Stimulated activated CD8-positive, alpha-beta memory T cell treated with anti-CD3 and anti-CD28 coated beads, Interleukin-12 subunit alpha, Interleukin-12 subunit beta, amount 100 ng/mL, for 4 hours (primary cell): ENCODE results near the gene SEC16B.

Experiments
- DNase-seq: peaks from one replicate; pipeline ENCODE4 v3.0.0-alpha.2; 2020; ENCODE audit warnings: low read depth

The SEC16B gene

DNA sequence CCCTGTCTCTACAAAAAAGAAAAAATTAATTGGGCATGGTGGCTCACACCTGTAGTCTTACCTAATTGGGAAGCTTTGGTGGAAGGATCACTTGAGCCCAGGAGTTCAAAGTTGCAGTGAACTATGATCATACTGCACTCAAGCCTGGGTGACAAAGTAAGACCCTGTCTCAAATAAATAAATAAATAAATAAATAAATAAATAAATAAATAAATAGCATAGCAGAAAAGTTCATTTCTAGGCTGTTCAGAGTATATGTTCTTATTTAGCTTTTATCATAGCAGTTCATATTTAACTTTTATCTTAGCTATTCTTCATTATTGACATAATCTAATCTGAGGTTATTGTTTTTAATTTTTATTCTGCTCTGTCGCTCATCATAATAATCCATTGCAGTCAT lies 8.7 kb upstream of the SEC16B start:
- DNase-seq: no peak

DNA sequence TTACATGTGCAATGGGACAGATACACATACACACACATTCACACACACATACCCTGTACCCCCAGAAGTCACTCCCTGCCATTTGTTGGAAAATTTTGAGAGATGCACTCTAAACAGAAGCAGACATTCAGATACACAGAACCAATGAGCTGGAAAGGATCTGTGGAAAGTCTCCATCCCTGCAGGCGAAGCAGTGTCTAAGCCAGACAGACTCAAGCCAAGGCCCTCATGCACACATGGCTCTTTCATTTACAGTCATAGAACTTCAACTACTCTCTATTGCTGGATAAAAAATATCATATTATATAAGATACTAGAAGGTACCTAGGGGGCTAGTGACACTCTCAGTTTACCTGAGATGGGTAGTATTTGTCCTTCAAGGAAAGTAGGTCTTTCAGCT lies 7.3 kb upstream of the SEC16B start:
- DNase-seq: no peak

DNA sequence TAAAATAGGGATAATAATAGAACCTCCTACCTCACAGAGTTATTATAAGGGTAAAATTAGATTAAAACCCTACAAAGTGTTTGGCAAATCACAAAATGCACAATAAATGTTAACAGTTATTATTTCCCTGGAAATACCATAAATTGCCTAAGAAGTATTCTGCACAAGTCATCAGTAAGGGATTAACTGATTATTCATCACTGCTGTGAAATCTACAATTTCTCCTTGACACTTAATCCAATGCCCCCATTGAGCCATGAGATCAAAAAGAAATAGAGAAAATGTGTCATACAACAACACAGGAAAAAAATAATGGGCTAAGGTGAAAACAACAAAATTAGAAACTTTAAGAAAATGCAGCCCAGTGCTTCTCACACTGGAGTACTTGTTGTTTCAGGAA lies 6.7 kb upstream of the SEC16B start:
- DNase-seq: no peak

DNA sequence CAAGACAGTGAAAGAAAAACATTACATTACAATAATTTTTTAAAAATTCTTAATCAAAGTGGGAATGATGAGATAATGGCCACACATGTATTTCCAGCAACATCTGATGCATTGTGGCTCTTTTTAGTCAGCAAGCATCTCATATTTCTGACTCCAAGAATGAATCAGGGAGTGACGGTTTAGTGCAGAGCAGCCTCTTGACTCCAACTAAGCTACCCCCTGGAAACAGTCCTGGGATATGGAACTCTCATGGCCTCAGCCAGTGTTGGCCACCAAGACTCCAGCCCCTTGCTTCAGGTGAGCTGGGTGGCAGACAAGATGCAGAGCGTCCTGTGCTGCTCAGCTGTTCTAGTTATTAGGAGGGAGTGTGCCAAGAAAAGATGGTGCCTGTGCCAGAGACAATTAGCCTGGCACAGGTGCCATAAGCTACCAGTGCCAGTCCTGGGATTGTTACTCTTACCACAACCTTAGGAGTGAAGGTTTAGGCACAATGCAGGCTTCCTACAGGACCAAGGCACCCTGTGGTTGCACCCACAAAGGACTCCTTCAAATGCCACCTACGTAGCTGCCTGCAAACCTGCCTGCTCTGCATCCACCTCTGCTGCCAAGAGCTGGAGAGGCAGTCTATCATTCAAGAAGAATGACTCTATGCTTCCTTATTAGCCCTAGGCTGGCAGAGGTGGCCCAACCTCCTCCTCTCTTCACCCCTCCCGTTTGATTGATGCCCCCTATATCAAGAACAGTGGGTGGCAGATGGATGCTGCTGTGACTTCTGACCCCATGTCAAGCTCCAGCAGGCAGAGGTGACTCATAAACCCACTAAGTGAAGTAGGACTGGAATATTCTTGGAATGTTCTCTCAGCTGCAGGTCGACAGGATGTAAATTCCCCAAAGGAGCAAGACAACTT lies 6.0 kb upstream of the SEC16B start:
- no peak for DNase-seq

DNA sequence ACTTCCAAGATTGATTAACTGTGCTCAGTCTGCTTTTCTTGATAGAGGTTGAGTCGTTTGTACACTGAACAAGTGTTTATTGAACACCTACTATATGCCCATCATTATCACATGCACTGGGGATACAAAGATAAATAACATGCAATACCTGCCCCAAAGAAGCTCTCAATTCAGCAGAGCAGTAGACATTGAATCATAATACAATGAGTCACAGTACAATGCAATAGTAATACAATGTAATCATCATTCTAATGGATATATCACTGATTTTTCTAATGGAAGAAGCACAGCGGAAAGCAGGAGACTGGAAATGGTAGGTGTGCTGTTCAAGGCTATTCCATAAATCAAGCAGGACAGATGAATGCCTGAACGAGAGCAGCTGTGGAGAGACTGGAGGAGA lies 3.7 kb upstream of the SEC16B start:
- DNase-seq: no peak

DNA sequence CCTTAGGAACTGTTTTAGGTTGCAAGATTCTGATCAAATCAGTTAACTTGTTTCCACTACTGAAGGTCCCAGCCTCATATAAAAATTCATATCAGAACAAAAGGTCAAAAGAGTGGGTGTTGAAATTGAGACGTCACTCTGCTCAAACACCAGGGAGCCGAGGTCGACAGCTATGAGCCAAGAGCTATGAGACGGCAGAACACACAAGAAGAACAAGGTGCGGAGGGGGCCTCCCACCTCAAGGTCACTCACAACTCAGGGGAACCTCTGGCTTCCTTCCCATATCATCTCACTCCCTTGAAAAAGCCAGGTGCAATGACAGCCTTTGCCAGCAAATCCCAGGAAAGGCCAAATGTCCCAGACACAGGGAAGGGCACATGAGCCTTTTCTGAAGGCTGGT lies 749 bp downstream of the SEC16B start:
- no peak for DNase-seq

DNA sequence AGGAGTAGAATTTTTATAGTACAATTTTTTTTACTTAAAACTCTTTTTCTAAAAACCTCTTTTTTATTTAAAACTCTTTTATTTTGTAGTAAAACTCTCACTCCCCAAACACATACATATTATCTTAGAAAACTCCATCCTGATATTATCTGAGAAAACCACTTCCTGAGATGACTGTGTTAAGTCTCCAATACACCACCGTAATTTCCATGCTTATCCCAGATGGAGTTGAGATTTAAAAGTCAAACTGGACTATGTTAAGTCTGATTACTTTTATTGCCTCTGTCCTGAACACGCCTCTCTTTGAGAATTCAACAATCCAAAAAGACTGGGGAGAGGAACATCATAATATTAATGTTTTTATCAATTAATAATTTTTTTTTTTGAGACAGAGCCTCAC lies 3.7 kb downstream of the SEC16B start:
- DNase-seq: no peak

DNA sequence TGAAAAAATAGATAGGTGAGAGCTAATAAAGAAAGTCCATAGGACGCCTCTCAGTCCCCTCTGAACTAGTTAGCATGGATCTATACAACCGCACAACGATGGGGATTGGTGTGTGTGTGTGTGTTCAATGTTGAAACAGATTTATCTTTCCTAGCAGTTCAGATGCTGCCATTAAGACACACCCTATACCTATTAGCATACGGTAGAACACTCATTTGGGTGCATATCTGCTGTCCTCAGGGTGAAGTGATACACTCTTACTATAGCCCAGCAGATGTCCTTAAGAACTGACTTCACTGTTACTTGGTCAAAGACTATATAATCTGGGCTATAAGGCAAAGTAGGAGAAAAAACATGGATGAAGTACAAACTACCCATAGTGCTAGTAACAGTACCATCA lies 4.6 kb downstream of the SEC16B start:
- DNase-seq: no peak

DNA sequence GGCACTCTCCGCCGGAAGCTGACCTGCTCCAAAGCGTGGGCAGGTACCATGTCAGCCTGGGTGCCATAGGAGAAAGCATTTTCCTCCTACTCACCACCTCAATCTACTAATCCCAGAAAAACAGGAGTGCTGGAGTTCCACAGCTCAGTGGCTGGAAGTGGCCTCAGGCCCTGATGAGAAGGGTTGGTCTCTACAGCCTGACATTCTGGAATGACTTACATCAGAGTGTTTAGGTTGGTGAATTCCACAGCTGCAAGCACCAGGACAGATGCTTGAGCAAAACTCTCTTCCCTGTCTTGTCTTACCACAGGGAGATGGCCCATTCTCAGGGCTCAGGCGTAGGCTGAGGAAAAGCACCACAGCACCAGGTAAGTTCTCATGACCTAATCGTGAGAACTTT lies 5.5 kb downstream of the SEC16B start:
- DNase-seq: no peak

DNA sequence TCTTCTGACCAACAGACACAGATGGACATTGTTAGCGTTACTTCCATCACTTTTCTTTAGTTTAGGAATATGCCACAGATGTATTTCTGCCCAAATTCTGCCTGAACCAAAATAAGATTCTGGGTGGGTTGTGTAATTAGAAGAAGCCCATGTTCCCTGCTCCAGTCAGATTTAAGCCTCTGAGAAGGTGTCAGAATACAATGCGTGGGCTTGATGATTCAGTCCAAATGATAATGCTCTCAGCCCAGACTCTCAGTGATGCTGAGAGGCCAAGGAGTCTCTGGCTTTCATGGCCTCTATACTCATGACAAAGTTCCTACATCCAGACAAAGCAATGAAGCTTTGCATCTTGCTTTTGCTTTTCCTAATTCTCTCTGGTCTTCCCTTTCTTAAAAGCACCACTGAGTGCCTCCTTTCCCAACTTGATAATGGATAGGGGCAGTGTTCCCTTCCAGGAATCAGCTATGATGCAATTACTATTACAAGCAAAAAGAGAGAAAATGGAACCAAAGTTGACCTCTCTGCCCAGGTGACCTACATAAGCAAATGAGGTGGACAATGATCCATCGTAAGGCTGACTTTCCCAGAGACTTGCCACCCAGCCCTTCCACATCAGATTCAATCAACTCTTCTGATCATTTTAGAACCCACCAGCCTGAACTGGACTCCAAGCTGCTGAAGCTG lies 8.8 kb downstream of the SEC16B start:
- DNase-seq: no peak

DNA sequence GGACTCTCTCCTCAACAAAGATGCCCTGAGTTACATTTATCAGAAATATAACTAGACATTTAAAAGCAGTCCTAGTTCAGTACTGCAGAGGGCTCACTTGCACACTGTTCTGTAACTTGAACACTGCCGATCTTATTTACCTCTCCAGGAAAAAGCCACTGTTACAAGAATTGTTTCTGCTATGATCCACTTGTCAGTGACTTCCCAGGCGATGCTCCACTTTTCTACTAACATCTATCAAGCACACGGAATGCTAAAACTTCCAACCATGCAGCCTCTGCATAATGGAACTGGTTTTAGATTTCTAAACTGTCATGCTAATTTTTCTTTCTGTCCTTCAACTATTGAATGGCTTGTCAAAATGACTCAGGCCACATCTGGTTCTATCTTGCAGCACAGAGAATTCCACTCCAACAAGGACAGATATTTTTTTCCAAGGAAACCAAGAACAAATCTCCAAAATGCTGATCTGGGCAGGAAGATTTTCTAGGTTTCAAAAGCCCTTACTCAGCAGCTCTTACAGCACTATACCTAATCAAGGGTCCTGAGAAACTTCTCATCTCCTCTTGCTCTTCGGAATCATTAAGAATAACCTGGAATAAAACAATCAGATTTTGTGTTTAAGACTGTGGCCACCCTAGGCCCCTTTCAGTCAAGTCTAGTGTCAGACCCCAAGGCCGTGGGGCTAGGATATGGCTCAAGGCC lies 9.9 kb downstream of the SEC16B start:
- DNase-seq: no peak

DNA sequence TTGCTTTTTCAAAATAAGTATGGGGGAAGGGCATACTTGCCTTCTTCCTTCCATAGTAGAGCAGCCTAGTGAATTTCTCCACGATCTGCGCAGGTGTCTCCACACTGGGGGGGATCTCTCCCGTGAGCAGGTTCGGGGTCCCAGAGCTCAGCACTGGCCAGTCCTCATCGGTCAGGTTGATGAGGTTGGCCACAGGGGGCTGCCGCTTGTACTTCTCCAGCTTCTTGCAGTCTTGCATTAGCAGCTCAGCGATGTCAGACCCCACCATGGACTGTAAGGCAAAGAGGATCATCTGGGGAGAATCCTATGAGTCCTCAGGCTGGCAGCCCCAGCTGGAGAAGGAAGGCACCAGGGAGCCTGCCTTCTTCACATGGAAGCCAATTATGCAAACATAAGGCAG lies 11.8 kb downstream of the SEC16B start:
- no peak for DNase-seq

DNA sequence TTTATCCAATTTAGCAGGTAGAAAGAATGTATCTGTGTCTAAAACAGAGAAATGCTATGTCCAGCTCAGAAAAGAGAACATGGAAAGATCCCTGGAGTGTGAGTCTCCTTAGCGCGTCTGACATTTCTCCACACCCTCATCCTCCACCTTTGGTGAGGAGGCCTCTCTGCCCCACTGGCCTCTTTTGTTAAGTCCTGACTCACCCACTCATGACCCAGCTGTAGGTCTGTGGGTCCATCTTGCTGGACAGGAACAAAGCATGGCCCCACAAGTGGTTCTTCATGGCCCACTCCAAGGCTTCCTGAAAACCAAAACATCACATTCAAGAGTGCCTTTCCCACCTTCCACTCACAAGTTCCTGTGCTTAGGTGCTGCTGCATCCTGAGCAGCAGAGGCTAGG lies 15.8 kb downstream of the SEC16B start:
- no peak for DNase-seq

DNA sequence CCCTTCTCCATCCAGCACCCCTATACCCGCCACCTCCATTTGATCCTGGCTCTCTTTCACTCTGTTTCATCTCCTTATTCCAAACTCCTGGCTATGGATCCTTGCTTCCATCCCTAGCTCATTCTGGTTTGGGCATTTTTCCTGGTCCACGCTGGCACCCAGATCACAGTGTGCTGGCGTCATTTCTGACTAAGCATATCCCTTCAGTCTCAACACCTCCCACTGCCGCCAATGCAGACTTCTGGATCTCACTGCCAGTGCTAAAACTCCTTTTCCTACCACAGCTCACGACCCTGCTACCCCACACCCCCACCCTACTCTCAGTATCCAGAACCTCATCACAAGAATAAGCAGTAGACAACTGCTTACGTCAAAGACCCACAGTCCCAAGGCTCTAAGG lies 16.3 kb downstream of the SEC16B start:
- DNase-seq: no peak

DNA sequence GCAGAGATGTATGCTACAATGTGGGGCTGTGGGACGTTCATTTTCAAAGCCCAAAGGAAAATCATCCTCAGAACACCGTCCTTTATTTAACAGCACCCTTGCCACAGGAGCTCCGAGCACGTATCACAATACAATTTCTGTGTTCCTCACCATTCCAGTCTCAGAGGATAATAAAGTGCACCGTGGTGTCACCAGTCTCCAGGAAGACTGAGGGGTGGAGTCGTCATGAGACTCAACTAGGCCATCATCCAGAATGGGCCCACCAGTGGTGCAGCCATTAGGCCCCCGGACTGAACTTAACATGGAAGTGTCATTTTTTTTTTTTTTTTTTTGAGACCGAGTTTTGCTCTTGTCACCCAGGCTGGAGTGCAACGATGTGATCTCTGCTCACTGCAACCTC lies 17.2 kb downstream of the SEC16B start:
- DNase-seq: no peak

DNA sequence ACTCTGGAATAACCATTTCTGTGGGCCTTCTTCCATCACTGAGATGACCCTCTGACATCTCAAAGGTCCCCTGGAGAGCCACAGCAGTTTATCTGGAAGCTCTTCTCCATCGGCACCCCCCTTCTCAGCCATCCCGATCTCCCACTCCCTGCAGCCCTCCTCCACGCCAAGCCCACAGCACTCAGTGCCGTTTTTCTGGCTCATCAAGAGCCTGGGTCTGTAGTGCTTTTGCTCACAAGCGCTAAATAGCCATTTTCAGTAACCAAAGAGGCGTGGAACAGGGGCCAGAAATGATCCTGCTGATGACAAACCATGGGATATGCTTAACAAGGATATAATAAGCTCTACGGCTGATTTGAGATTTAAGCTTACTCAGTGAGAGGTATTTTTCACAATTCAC lies 17.6 kb downstream of the SEC16B start:
- no peak for DNase-seq

DNA sequence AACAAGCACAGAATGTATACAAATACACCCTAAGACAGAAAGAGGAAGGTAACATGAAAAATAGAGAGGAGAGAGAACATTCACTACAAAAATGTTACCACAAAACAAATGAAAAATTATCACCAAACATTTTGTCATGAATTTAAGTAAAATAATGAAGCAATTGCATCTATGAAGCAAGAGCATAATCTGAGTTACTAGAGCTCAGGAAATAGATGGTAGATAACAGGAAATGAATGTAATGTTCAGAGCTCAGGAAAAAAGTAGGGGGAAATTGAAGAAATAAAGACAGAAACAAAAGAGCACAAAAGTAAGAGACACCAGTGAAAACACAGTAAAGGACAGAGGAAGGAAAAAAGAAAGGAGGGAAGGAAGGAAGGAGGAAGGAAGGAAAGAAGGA lies 19.4 kb downstream of the SEC16B start:
- no peak for DNase-seq

DNA sequence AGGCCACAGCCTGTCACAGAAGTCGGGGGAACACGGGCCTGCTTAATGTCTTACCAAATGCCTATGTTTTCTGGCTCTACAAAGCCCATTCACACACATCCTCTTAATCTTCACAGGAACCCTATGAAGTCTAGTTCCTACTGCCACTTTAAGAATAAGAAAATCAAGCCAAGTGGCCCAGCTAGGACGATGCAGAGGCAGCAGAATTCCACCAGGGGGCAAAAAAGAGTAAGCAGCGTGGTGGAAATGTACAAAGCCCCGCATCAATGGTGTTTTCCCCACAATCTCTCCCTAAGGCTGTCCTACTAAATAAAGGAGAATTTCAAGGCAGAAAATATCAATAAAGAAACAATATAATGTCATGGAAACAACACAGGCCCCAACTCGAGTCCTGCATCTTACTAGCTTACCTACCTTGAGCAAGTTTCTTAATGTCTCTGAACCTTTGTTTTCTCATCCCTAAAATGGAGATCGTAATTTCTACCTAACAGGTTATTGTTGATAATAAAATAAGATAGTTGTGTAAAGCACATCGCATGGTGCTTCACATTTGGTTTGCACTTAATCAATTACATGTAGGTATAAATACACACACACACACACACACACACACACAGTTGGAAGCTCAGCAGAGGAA lies 21.4 kb downstream of the SEC16B start:
- no peak for DNase-seq

DNA sequence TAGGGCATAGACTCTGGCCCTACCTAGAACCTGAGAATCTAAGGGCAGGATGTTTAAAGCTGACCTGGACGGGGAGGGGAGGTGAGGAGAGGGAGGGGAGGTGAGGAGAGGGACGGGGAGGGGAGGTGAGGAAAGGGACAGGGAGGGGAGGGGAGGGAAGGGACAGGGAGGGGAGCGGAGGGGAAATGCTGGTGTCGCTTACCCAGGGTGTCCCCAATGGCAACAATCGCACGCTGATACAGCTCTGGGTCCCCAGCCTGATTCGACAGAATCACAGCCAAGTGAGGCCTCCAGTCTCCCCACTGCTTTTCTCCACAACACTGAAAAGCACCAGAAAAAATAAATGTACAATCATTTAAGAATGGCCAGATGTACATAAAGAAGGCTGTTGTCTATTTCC lies 22.2 kb downstream of the SEC16B start:
- DNase-seq: no peak

DNA sequence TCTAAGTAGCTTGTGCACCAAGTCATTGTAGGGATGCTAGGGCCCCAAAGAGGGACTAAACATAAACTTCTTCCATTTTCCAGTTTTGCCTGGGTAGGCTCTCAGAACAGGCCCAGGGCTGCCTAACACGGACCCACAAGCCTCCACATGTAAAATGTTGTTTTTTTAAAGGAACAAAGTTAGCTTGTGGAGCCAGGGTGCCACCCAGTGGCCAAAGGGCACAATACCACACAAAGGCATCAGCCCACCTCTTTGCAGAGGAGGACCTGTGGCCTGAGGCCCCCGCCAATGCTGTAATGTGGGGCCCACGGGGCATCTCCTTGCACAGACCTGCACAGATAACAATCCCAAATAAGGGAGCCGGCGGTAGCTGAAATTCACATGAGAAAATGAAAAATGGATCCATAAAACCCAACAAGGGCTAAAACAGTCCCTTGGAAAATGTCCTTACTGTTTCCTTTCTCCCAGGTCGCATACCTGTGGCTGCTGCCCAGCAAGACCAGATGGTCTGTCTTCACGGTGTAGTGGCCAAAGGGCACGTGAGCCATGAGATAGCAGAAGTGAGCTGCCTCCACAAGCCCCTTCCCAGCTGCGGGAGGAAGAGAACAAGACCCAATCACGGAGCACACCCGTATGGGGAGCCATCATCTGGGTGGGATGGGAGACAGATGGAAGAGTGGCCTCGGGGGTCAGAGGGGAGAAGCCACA lies 23.8 kb downstream of the SEC16B start:
- DNase-seq: no peak

DNA sequence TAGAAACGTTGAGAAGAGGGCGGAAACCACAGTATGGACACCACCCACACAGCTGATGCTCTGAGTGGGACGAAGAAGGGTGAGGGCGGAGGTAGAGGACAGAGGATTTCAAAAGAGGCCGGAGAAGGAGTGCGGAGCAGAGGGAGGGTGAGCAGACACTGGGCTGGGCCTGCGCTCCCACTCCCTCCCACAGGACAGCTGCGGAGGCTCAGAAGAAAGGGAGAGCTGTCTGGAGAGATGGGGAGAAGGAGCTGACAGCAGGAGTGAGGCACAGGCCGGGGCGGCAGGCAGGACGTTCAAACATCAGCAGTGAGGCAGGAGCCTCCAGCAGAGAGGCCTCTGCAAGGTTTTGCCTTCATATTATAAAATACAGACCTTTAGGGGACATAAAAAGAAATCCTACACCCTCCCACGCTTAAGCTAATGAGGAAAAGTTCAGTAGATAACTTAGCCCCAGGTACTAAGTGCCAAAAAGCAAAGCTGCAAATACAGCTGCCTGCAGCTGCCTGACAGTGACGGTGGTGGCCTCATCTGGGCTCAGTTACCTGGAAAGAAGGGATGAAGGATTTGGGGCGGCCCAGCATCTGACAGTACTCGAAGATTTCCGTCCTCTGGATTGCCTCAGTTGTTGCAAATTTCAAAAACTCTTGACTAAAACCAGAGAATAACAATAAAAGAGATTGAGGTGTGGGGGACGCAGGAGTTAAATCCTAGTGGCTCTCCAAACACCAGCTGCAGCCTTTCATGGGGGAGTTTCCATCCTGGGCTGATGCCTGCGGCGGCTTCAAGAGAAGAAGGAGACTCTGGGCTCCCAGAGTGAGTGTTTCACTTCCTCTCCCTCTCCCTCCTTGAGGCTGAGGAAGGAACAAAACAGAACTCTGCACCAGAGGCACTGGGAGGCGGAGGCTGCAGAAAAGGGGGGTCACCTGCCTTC lies 25.6 kb downstream of the SEC16B start:
- DNase-seq: no peak
